H1 (cell line): ENCODE measurements around the gene CWC25. TPM values are rescaled to one million over a fixed set of nuclear protein-coding genes. Genes with fewer than 3 reads are reported as not detected.

ENCODE experiments used
- CTCF ChIA-PET: fragments of 300-600 bp; sonication (Branson Sonifier 250); formaldehyde crosslinking; loops from one replicate; lab custom pipeline; 2021; ENCODE audit not compliant: partially characterized antibody; lab: Charles Lee
- POLR2A ChIA-PET: fragments of 300-600 bp; sonication (Branson Sonifier 250); formaldehyde crosslinking; loops from one replicate; lab custom pipeline; 2021; ENCODE audit warnings: inconsistent platforms; ENCODE audit not compliant: partially characterized antibody; lab: Charles Lee
- DNase-seq, 2 experiments: peaks; one replicate each; pipeline versions ENCODE4 v3.0.0 to v3.0.0-alpha.2; 2010 to 2022; ENCODE audit warnings: low spot score in 2 of 2, low read depth in 1 of 2, mixed read lengths in 1 of 2
- FAIRE-seq: peaks from 2 replicates; lab custom pipeline; 2011; peaks lifted over from hg19 to GRCh38; lab: Jason Lieb, UNC
- H2AFZ ChIP-seq: 2 replicates; pipeline ENCODE4 v1.8.1; 2012; ENCODE audit warnings: low read length, inconsistent platforms
- H2AK5ac ChIP-seq: 2 replicates; pipeline ENCODE4 v1.6.1; 2013; ENCODE audit warnings: low read depth, low read length
- H2BK120ac ChIP-seq: replicated peaks from 2 replicates; pipeline ENCODE3; 2013; ENCODE audit warnings: low read depth, low read length, inconsistent platforms
- H2BK12ac ChIP-seq: 2 replicates; pipeline ENCODE4 v1.6.1; 2013; ENCODE audit warnings: low read depth, low read length
- H2BK15ac ChIP-seq: 2 replicates; pipeline ENCODE4 v1.6.1; 2013; ENCODE audit warnings: low read length
- H2BK20ac ChIP-seq: 2 replicates; pipeline ENCODE4 v1.6.1; 2013; ENCODE audit warnings: low read length
- H2BK5ac ChIP-seq: 2 replicates; pipeline ENCODE4 v1.6.1; 2013; ENCODE audit warnings: low read depth, low read length
- H3K14ac ChIP-seq: 2 replicates; pipeline ENCODE4 v1.6.1; 2013; ENCODE audit warnings: inconsistent platforms; ENCODE audit not compliant: insufficient read length
- H3K18ac ChIP-seq: 2 replicates; pipeline ENCODE4 v1.6.1; 2013; ENCODE audit warnings: low read length; ENCODE audit errors: extremely low read depth
- H3K23ac ChIP-seq: 2 replicates; pipeline ENCODE4 v1.6.1; 2013; ENCODE audit warnings: inconsistent platforms; ENCODE audit not compliant: insufficient read length
- H3K23me2 ChIP-seq: 2 replicates; pipeline ENCODE4 v1.6.1; 2013; ENCODE audit warnings: low read depth, low read length
- H3K27ac ChIP-seq: 2 replicates; pipeline ENCODE4 v1.6.1; 2011; ENCODE audit warnings: low read depth, low read length, inconsistent platforms
- H3K27me3 ChIP-seq, 4 experiments: replicated peaks in 1 of 4; 1 replicate in 1 of 4; 2 replicates in 3 of 4; pipeline versions ENCODE4 v1.6.1 to v1.8.1; 2011 to 2013; ENCODE audit warnings: low read length in 3 of 4, mild to moderate bottlenecking in 3 of 4, inconsistent platforms in 2 of 4, mixed read lengths in 2 of 4, moderate library complexity in 1 of 4; ENCODE audit not compliant: control insufficient read depth in 3 of 4, insufficient read depth in 3 of 4; ENCODE audit errors: extremely low read depth in 1 of 4
- H3K36me3 ChIP-seq, 4 experiments: 2 replicates each; pipeline versions ENCODE4 v1.6.1 to v1.8.1; 2011 to 2013; ENCODE audit warnings: mild to moderate bottlenecking in 4 of 4, low read length in 3 of 4, moderate library complexity in 2 of 4, control low read depth in 1 of 4, inconsistent platforms in 1 of 4; ENCODE audit not compliant: insufficient read depth in 4 of 4, control insufficient read depth in 2 of 4
- H3K4ac ChIP-seq: replicated peaks from 2 replicates; pipeline ENCODE3; 2013; ENCODE audit warnings: low read length, low read depth, mixed read lengths, inconsistent platforms; ENCODE audit not compliant: insufficient read length
- H3K4me1 ChIP-seq, 4 experiments: replicated peaks in 1 of 4; 1 replicate in 1 of 4; 2 replicates in 3 of 4; pipeline versions ENCODE4 v1.6.1 to v1.8.1; 2011 to 2013; ENCODE audit warnings: low read length in 3 of 4, inconsistent platforms in 2 of 4, mixed read lengths in 1 of 4; ENCODE audit not compliant: insufficient read depth in 4 of 4, control insufficient read depth in 3 of 4
- H3K4me2 ChIP-seq, 2 experiments: 2 replicates each; pipeline versions ENCODE4 v1.6.1 to v1.8.1; 2011 to 2013; ENCODE audit warnings: low read depth in 2 of 2, low read length in 2 of 2, control low read depth in 1 of 2, inconsistent platforms in 1 of 2, mild to moderate bottlenecking in 1 of 2; ENCODE audit not compliant: insufficient read depth in 1 of 2
- H3K4me3 ChIP-seq, 4 experiments: fragments of 200-600, 300-600 bp in 1 of 4; sonication (generic), shearing (Covaris generic), sonication (Bioruptor Twin) in 1 of 4; 2 replicates each; pipeline versions ENCODE4 v1.5.1 to v1.8.1; 2011 to 2016; ENCODE audit warnings: low read length in 4 of 4, low read depth in 3 of 4, control low read depth in 2 of 4, inconsistent platforms in 2 of 4, mild to moderate bottlenecking in 2 of 4, mixed read lengths in 1 of 4, moderate library complexity in 1 of 4; ENCODE audit not compliant: insufficient read depth in 2 of 4; ENCODE audit errors: extremely low read depth in 1 of 4
- H3K56ac ChIP-seq: replicated peaks from 2 replicates; pipeline ENCODE3; 2013; ENCODE audit warnings: low read depth, mild to moderate bottlenecking, mixed read lengths, low read length, inconsistent platforms; ENCODE audit not compliant: insufficient read length
- H3K79me1 ChIP-seq: 2 replicates; pipeline ENCODE4 v1.6.1; 2013; ENCODE audit warnings: low read depth, low read length, control low read depth
- H3K79me2 ChIP-seq, 2 experiments: 2 replicates each; pipeline versions ENCODE4 v1.6.1 to v1.8.1; 2012 to 2013; ENCODE audit warnings: low read length in 2 of 2, mild to moderate bottlenecking in 2 of 2, inconsistent platforms in 1 of 2; ENCODE audit not compliant: insufficient read depth in 2 of 2, control insufficient read depth in 1 of 2
- H3K9ac ChIP-seq, 4 experiments: replicated peaks in 1 of 4; 1 replicate in 1 of 4; 2 replicates in 3 of 4; pipeline versions ENCODE4 v1.6.1 to v1.8.1; 2011 to 2013; ENCODE audit warnings: low read depth in 3 of 4, low read length in 3 of 4, control low read depth in 2 of 4, mild to moderate bottlenecking in 2 of 4, moderate library complexity in 2 of 4, inconsistent platforms in 1 of 4; ENCODE audit errors: extremely low read depth in 1 of 4
- H3K9me3 ChIP-seq, 2 experiments: 2 replicates each; pipeline versions ENCODE4 v1.6.1 to v1.8.1; 2012 to 2013; ENCODE audit warnings: mild to moderate bottlenecking in 2 of 2, moderate library complexity in 2 of 2, control low read depth in 1 of 2, inconsistent platforms in 1 of 2, low read depth in 1 of 2, low read length in 1 of 2, mixed read lengths in 1 of 2; ENCODE audit not compliant: insufficient read depth in 2 of 2
- H4K20me1 ChIP-seq, 2 experiments: replicated peaks in 1 of 2; 2 replicates each; pipeline versions ENCODE3 to v1.8.1; 2011 to 2013; ENCODE audit warnings: inconsistent platforms in 2 of 2, low read length in 2 of 2, mild to moderate bottlenecking in 1 of 2; ENCODE audit not compliant: insufficient read depth in 2 of 2, control insufficient read depth in 1 of 2
- H4K5ac ChIP-seq: 2 replicates; pipeline ENCODE4 v1.6.1; 2013; ENCODE audit warnings: low read length, low read depth, mixed read lengths, inconsistent platforms; ENCODE audit not compliant: insufficient read length
- H4K8ac ChIP-seq: 2 replicates; pipeline ENCODE4 v1.8.0; 2013; ENCODE audit warnings: mild to moderate bottlenecking, moderate library complexity, low read length, inconsistent platforms; ENCODE audit not compliant: insufficient read depth; ENCODE audit errors: extremely low read depth
- H4K91ac ChIP-seq: replicated peaks from 2 replicates; pipeline ENCODE3; 2013; ENCODE audit warnings: low read length, mixed read lengths, inconsistent platforms; ENCODE audit not compliant: insufficient read length
- POLR2A ChIP-seq, 2 experiments: IDR thresholded peaks; 1 replicate in 1 of 2; 2 replicates in 1 of 2; pipeline ENCODE4 v1.6.1; 2011; ENCODE audit warnings: low read depth in 2 of 2, low read length in 2 of 2, mild to moderate bottlenecking in 2 of 2; ENCODE audit errors: control extremely low read depth in 1 of 2
- POLR2AphosphoS5 ChIP-seq: IDR thresholded peaks from 2 replicates; pipeline ENCODE4 v1.6.1; 2011; ENCODE audit warnings: low read depth, low read length
- RAD21 ChIP-seq, 2 experiments: IDR thresholded peaks in 1 of 2; conservative IDR thresholded peaks in 1 of 2; 2 replicates each; pipeline ENCODE4 v1.6.1; 2011; ENCODE audit warnings: low read depth in 2 of 2, low read length in 2 of 2, improper control_type of control experiment in 1 of 2, inconsistent platforms in 1 of 2, mild to moderate bottlenecking in 1 of 2, moderate library complexity in 1 of 2
- SP2 ChIP-seq: IDR thresholded peaks from 2 replicates; pipeline ENCODE4 v1.6.1; 2012; ENCODE audit warnings: mild to moderate bottlenecking, low read length, inconsistent platforms
- WGBS, 2 experiments: shearing (Covaris generic) in 1 of 2; methylation state at CpG; one replicate each; pipeline versions ENCODE4 v1.1.6 to v1.1.7; 2013 to 2015; ENCODE audit warnings: low lambda C conversion rate in 2 of 2, mixed read lengths in 2 of 2, inconsistent platforms in 1 of 2, low coverage in 1 of 2, missing lambda C conversion rate in 1 of 2; ENCODE audit not compliant: insufficient replicate concordance in 2 of 2, insufficient coverage in 1 of 2, insufficient read length in 1 of 2; ENCODE audit errors: extremely low coverage in 1 of 2, missing lambda C conversion rate in 1 of 2; 5-methylcytosine and 5-hydroxymethylcytosine counted together
- polyA plus RNA-seq, 7 experiments: library from polyadenylated mRNA; depleted of rRNA in 3 of 7; stranded (reverse) in 5 of 7; unstranded in 2 of 7; fragments of >200 nt in 5 of 7; fragments of 200-250 nt in 2 of 7; gene quantifications; 1 replicate in 5 of 7; 2 replicates in 1 of 7; 4 replicates in 1 of 7; pipeline versions ENCODE4 v1.2.1 to v1.2.3, GENCODE V29; 2011 to 2013; ENCODE audit warnings: missing spikeins in 2 of 7, mixed read lengths in 2 of 7
- total RNA-seq: library from RNA; stranded (reverse); fragmentation: NEBNext Ultra II Directional; extraction: Animal tissue kit (Norgen Biotek cat#: 25700); gene quantifications from 2 replicates; pipeline ENCODE4 v1.2.1, GENCODE V29; 2021

Gene CWC25
- total and polyA plus RNA-seq, 2 of the 8 experiments (the other 6 are each of a cell fraction or from before 2014, with no cell fraction given): 11.1 to 13.1 TPM

DNA sequence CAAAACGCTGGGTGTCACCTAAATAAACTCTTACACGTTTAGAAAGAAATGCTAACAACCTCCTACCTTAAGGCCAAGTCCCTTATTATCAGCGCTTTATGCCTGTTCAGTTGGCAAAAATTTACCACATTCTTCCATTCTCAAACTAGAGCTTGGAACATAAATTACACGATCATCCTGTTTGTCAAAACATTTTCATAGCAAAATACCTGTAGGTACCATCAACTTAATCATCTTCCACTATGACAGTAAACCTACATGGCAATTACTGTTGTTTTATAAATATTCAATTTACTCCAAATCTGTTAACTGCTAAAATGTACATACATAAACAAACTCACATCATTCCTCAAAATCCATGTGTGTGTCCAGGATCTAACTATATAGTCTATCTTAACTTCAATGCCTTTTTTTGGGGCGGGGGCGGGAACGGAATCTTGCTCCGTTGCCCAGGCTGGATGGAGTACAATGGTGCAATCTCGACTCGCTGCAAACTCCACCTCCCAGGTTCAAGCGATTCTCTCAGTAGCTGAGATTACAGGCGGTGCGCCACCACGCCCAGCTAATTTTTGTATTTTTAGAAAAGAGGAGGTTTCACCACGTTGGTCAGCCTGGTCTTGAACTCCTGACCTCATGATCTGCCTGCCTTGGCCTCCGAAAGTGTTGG lies 24.0 kb upstream of the CWC25 start:
- H2AFZ ChIP-seq: no peak overlapping the region
- H4K8ac ChIP-seq: no peak overlapping the region
- no peak overlapping the region for H3K4me2 ChIP-seq
- ChIA-PET POLR2A (interaction anchor here (0.7 to 15.5 kb wide), 17 partner anchors 8 to 1035 kb away, joined by 3 to 468 read pairs (median 6); partner anchors contain the start of genes CWC25 and LASP1), CTCF (interaction anchor here (1.0 kb wide), 2 partner anchors 11 to 12 kb away, joined by 4 read pairs; no protein-coding TSS in a partner anchor)
- FAIRE-seq (no peak), DNase-seq (no peak)
- H4K5ac ChIP-seq: no peak overlapping the region
- H3K9me3 ChIP-seq: no peaks in the 10 kb centered on the region
- H3K14ac ChIP-seq: no peak overlapping the region
- H3K23ac ChIP-seq: no peak overlapping the region
- no peak overlapping the region for H2BK120ac ChIP-seq
- H3K27me3 ChIP-seq: no peaks in the 10 kb centered on the region
- H3K4me3 ChIP-seq: no peak overlapping the region
- no peak overlapping the region for H2AK5ac ChIP-seq
- peaks cover 3 to 10% (median 5%) of the 10 kb centered on the region in 4 experiments; a peak in 5 of 7 replicates for H3K4me1 ChIP-seq
- H3K27ac ChIP-seq: no peak overlapping the region
- 91 to 100% methylated on average over 1 to 16 of the region's 16 CpGs for WGBS, 2 experiments
- H3K23me2 ChIP-seq: peaks cover 10% of the 10 kb centered on the region
- H3K79me1 ChIP-seq: no peaks in the 10 kb centered on the region; the same call in none of the 2 replicates
- peaks cover 22 to 35% of the 10 kb centered on the region in 2 experiments for H3K79me2 ChIP-seq
- peaks cover 42 to 65% (median 53%) of the 10 kb centered on the region in 4 experiments for H3K36me3 ChIP-seq
- no peak overlapping the region for H3K56ac ChIP-seq
- H3K4ac ChIP-seq: no peak overlapping the region
- H3K9ac ChIP-seq: no peak overlapping the region
- no peak overlapping the region for H2BK20ac ChIP-seq
- H3K18ac ChIP-seq: no peak overlapping the region
- H4K91ac ChIP-seq: no peak overlapping the region
- H2BK5ac ChIP-seq: no peak overlapping the region
- peaks cover 6 to 22% of the 10 kb centered on the region in 2 experiments for H4K20me1 ChIP-seq
- H2BK15ac ChIP-seq: no peak overlapping the region
- no peak overlapping the region for H2BK12ac ChIP-seq
- TF ChIP-seq POLR2A (IDR thresholded peaks at IDR 0.05; ENCODE audit: control extremely low read depth in 1 of 2, low read depth in 2 of 2, low read length in 2 of 2): peak in 1 of 2 experiments; percentile 48; a peak in 1 of 3 replicates
- no peak for TF ChIP-seq SP2
- TF ChIP-seq RAD21 (IDR thresholded peaks at IDR 0.05 in 1 of 2, conservative IDR thresholded peaks at IDR 0.05 in 1 of 2; ENCODE audit: low read depth in 2 of 2, low read length in 2 of 2): no peak
- TF ChIP-seq POLR2AphosphoS5: peak; percentile 60; the same call in 1 of the 2 replicates
